Hepatocyte (in vitro differentiated cells): Measurements from ENCODE around the gene FAM13C. TPM values are rescaled to one million over a fixed set of nuclear protein-coding genes. Genes with fewer than 3 reads are reported as not detected.

ENCODE experiments used
- DNase-seq: peaks from one replicate; pipeline ENCODE4 v3.0.0-alpha.2; 2016; ENCODE audit warnings: low spot score
- H2AFZ ChIP-seq: fragments of 200-600 bp; sonication (generic); 2 replicates; pipeline ENCODE4 v1.6.0; 2016; ENCODE audit warnings: antibody characterized with exemption, mild to moderate bottlenecking
- H3K27ac ChIP-seq: fragments of 200-600 bp; sonication (generic); 2 replicates; pipeline ENCODE4 v1.5.1; 2016; ENCODE audit warnings: mild to moderate bottlenecking
- H3K27me3 ChIP-seq: fragments of 200-600 bp; sonication (generic); 2 replicates; pipeline ENCODE4 v1.6.1; 2016
- H3K36me3 ChIP-seq: fragments of 200-600 bp; sonication (generic); replicated peaks from 2 replicates; pipeline ENCODE4 v1.5.1; 2016; ENCODE audit warnings: low read depth; ENCODE audit not compliant: insufficient read depth
- H3K4me1 ChIP-seq: fragments of 200-600 bp; sonication (generic); 2 replicates; pipeline ENCODE4 v1.5.1; 2016; ENCODE audit warnings: mild to moderate bottlenecking, moderate library complexity; ENCODE audit not compliant: insufficient read depth
- H3K4me2 ChIP-seq: fragments of 200-600 bp; sonication (generic); 2 replicates; pipeline ENCODE4 v1.6.0; 2016
- H3K4me3 ChIP-seq: fragments of 200-600 bp; sonication (generic); 2 replicates; pipeline ENCODE4 v1.5.1; 2016; ENCODE audit warnings: mild to moderate bottlenecking
- H3K79me2 ChIP-seq: fragments of 200-600 bp; sonication (generic); 2 replicates; pipeline ENCODE4 v1.6.0; 2017; ENCODE audit warnings: mild to moderate bottlenecking
- H3K9me2 ChIP-seq: fragments of 200-600 bp; sonication (generic); replicated peaks from 2 replicates; pipeline ENCODE4 v1.6.0; 2017; ENCODE audit warnings: mild to moderate bottlenecking; ENCODE audit not compliant: insufficient read depth
- H3K9me3 ChIP-seq: fragments of 200-600 bp; sonication (generic); 2 replicates; pipeline ENCODE4 v1.5.1; 2016; ENCODE audit warnings: low read depth, mild to moderate bottlenecking
- H4K20me1 ChIP-seq: fragments of 200-600 bp; sonication (generic); 2 replicates; pipeline ENCODE4 v1.6.0; 2016; ENCODE audit warnings: mild to moderate bottlenecking; ENCODE audit not compliant: insufficient read depth, poor library complexity, severe bottlenecking
- CTCF ChIP-seq: fragments of 200-600 bp; sonication (generic); IDR thresholded peaks from 2 replicates; pipeline ENCODE4 v1.5.1; 2016; ENCODE audit warnings: antibody characterized with exemption, mild to moderate bottlenecking; ENCODE audit not compliant: poor library complexity
- EZH2 ChIP-seq: fragments of 200-600 bp; sonication (generic); IDR thresholded peaks from 2 replicates; pipeline ENCODE4 v1.6.1; 2016; ENCODE audit warnings: antibody characterized with exemption, mild to moderate bottlenecking, borderline replicate concordance
- EZH2phosphoT487 ChIP-seq: fragments of 200-600 bp; sonication (generic); IDR thresholded peaks from one replicate; pipeline ENCODE4 v1.6.1; 2018; ENCODE audit warnings: antibody characterized with exemption, mild to moderate bottlenecking, low read depth, moderate library complexity; ENCODE audit not compliant: unreplicated experiment, severe bottlenecking
- WGBS: methylation state at CpG from one replicate; pipeline ENCODE4 v1.1.6; 2016; ENCODE audit warnings: low lambda C conversion rate; ENCODE audit errors: missing lambda C conversion rate; 5-methylcytosine and 5-hydroxymethylcytosine counted together
- polyA plus RNA-seq: library from polyadenylated mRNA; unstranded; fragments of >200 nt; fragmentation: Nextera tagmentation; extraction: Ambion mirVana; gene quantifications from 2 replicates; pipeline ENCODE4 v1.2.1, GENCODE V29; 2016
- total RNA-seq: library from RNA; depleted of rRNA; stranded (reverse); fragments of >200 nt; gene quantifications from 2 replicates; pipeline ENCODE4 v1.2.3, GENCODE V29; 2014

Gene FAM13C
- total and polyA plus RNA-seq, 2 experiments from 2014 or later = 2.2 to 3.1 TPM

GRCh38 chr10:59237775-59238174 is 124.6 kb downstream of the FAM13C start:
- H3K27ac ChIP-seq = no peak overlapping the region
- H4K20me1 ChIP-seq = no peaks in the 10 kb centered on the region
- no peaks in the 10 kb centered on the region for H3K27me3 ChIP-seq
- H3K4me1 ChIP-seq = no peaks in the 10 kb centered on the region
- no peaks in the 10 kb centered on the region for H3K36me3 ChIP-seq
- no peak overlapping the region for H3K4me2 ChIP-seq
- H3K9me3 ChIP-seq = no peaks in the 10 kb centered on the region
- TF ChIP-seq CTCF = no peak
- no peak for TF ChIP-seq EZH2
- no peak for TF ChIP-seq EZH2phosphoT487
- no peaks in the 10 kb centered on the region for H3K79me2 ChIP-seq
- no peak overlapping the region for H2AFZ ChIP-seq
- no peak for DNase-seq
- no peaks in the 10 kb centered on the region for H3K9me2 ChIP-seq
- H3K4me3 ChIP-seq = no peak overlapping the region

- Histone ChIP-seq H3K27ac (no peak overlapping the region), H4K20me1 (no peaks in the 10 kb centered on the region), H3K27me3 (no peaks in the 10 kb centered on the region), H3K4me2 (no peak overlapping the region), H3K79me2 (no peaks in the 10 kb centered on the region), H3K9me2 (no peaks in the 10 kb centered on the region), H3K4me3 (no peak overlapping the region), H2AFZ (no peak overlapping the region), H3K9me3 (no peaks in the 10 kb centered on the region), H3K4me1 (no peaks in the 10 kb centered on the region), H3K36me3 (no peaks in the 10 kb centered on the region)
- WGBS = 85% methylated on average over 4 of the region's 4 CpGs
- DNase-seq = no peak
- TF ChIP-seq EZH2 (no peak), CTCF (no peak), EZH2phosphoT487 (no peak)
Measured at GRCh38 chr10:59236064-59236697, 126.2 kb downstream of the FAM13C start.

- no peak overlapping the region for H2AFZ ChIP-seq
- no peak overlapping the region for H3K27ac ChIP-seq
- H3K4me1 ChIP-seq = no peaks in the 10 kb centered on the region
- H3K27me3 ChIP-seq = no peaks in the 10 kb centered on the region
- H3K79me2 ChIP-seq = no peaks in the 10 kb centered on the region
- no peak overlapping the region for H3K4me3 ChIP-seq
- no peak overlapping the region for H3K4me2 ChIP-seq
- H3K9me3 ChIP-seq = no peaks in the 10 kb centered on the region
- H4K20me1 ChIP-seq = no peaks in the 10 kb centered on the region
- TF ChIP-seq EZH2phosphoT487 = no peak
- TF ChIP-seq CTCF = peak; percentile 67
- no peak for TF ChIP-seq EZH2
- H3K36me3 ChIP-seq = no peaks in the 10 kb centered on the region
- peak; percentile 47 for DNase-seq
- no peaks in the 10 kb centered on the region for H3K9me2 ChIP-seq
Measured at GRCh38 chr10:59234816-59235429, 127.4 kb downstream of the FAM13C start.
